HCT116 (cell line): ENCODE data around the gene CRIP3. TPM values are rescaled to one million over a fixed set of nuclear protein-coding genes. Genes with fewer than 3 reads are reported as not detected.

Experiments used
- ATAC-seq: fragments of 200-7000 bp; cut with Tn5 transposase; 2 replicates; pipeline ENCODE4 v1.9.1; 2020; ENCODE audit warnings: mild to moderate bottlenecking, moderate library complexity
- BruUV-seq: library from RNA; stranded (reverse); fragments of 400-500 nt; replicated peaks from 2 replicates; lab custom pipeline; 2021; lab: Mats Ljungman, UMichigan
- CTCF ChIA-PET: fragments of 300-600 bp; sonication (Branson Sonifier 250); formaldehyde crosslinking; loops from one replicate; lab custom pipeline; 2021; ENCODE audit warnings: antibody characterized with exemption; lab: Charles Lee
- POLR2A ChIA-PET: fragments of 300-600, 350-600 bp; sonication (Branson Sonifier 250); formaldehyde crosslinking; loops from one replicate; lab custom pipeline; 2021; ENCODE audit warnings: antibody characterized with exemption; lab: Charles Lee
- RAD21 ChIA-PET, 2 experiments: fragments of 300-600 bp; sonication (Branson Sonifier 250); formaldehyde crosslinking; loops; one replicate each; lab custom pipeline; 2023; ENCODE audit warnings: low total read pairs in 2 of 2; ENCODE audit not compliant: uncharacterized antibody in 2 of 2, unreplicated experiment in 2 of 2, low non-redundant PET in 1 of 2; lab: Charles Lee
- DNase-seq: peaks from one replicate; pipeline ENCODE4 v3.0.0-alpha.2; 2010; ENCODE audit warnings: low read depth, low spot score
- H2AFZ ChIP-seq: fragments of 200-600 bp; shearing (Covaris generic), sonication (generic); 2 replicates; pipeline ENCODE4 v1.6.1; 2017; ENCODE audit warnings: low read depth, mixed run types, mixed read lengths, antibody characterized with exemption, low read length; ENCODE audit not compliant: poor library complexity, severe bottlenecking
- H3K27ac ChIP-seq: 2 replicates; pipeline ENCODE4 v1.5.1; 2012; ENCODE audit warnings: low read depth, low read length
- H3K27me3 ChIP-seq: fragments of 200-600 bp; sonication (generic); 2 replicates; pipeline ENCODE4 v1.6.1; 2016; ENCODE audit warnings: mixed run types, low read length, mixed read lengths; ENCODE audit not compliant: insufficient read depth
- H3K36me3 ChIP-seq, 2 experiments: fragments of 200-500 bp in 1 of 2; fragments of 200-600 bp in 1 of 2; sonication (Bioruptor generic) in 1 of 2; sonication (generic) in 1 of 2; 2 replicates each; pipeline versions ENCODE4 v1.5.1 to v1.6.1; 2014 to 2016; ENCODE audit warnings: low read length in 2 of 2, inconsistent platforms in 1 of 2, mixed read lengths in 1 of 2, mixed run types in 1 of 2; ENCODE audit not compliant: insufficient read depth in 2 of 2, control insufficient read depth in 1 of 2
- H3K4me1 ChIP-seq, 2 experiments: fragments of 200-600 bp in 1 of 2; sonication (generic) in 1 of 2; 2 replicates each; pipeline versions ENCODE4 v1.5.1 to v1.6.1; 2012 to 2017; ENCODE audit warnings: low read length in 2 of 2, inconsistent platforms in 1 of 2, mild to moderate bottlenecking in 1 of 2, mixed read lengths in 1 of 2, mixed run types in 1 of 2, moderate library complexity in 1 of 2; ENCODE audit not compliant: insufficient read depth in 2 of 2, control insufficient read depth in 1 of 2
- H3K4me2 ChIP-seq: fragments of 200-600 bp; sonication (generic); 2 replicates; pipeline ENCODE4 v1.6.1; 2017; ENCODE audit warnings: mixed run types, low read length, mixed read lengths
- H3K4me3 ChIP-seq, 2 experiments: fragments of 200-600 bp in 1 of 2; sonication (generic) in 1 of 2; replicated peaks in 1 of 2; 2 replicates each; pipeline ENCODE4 v1.5.1; 2011 to 2016; ENCODE audit warnings: low read length in 2 of 2, control low read depth in 1 of 2, low read depth in 1 of 2, mild to moderate bottlenecking in 1 of 2, mixed read lengths in 1 of 2, mixed run types in 1 of 2
- H3K79me2 ChIP-seq: fragments of 200-600 bp; sonication (generic); 2 replicates; pipeline ENCODE4 v1.6.1; 2017; ENCODE audit warnings: mild to moderate bottlenecking, mixed run types, low read length, moderate library complexity, mixed read lengths; ENCODE audit not compliant: insufficient read depth
- H3K9ac ChIP-seq: fragments of 200-600 bp; sonication (generic); 2 replicates; pipeline ENCODE4 v1.6.1; 2016; ENCODE audit warnings: low read length, mixed read lengths
- H3K9me2 ChIP-seq: fragments of 200-600 bp; sonication (generic), shearing (Covaris generic); 2 replicates; pipeline ENCODE4 v1.6.1; 2017; ENCODE audit warnings: mixed run types, mild to moderate bottlenecking, moderate library complexity; ENCODE audit not compliant: insufficient read depth
- H3K9me3 ChIP-seq, 2 experiments: fragments of 200-500 bp in 1 of 2; fragments of 200-600 bp in 1 of 2; sonication (Bioruptor generic) in 1 of 2; sonication (generic) in 1 of 2; 2 replicates each; pipeline ENCODE4 v1.6.1; 2014 to 2017; ENCODE audit warnings: low read length in 2 of 2, mixed read lengths in 2 of 2, inconsistent platforms in 1 of 2, low read depth in 1 of 2, mild to moderate bottlenecking in 1 of 2, mixed run types in 1 of 2, moderate library complexity in 1 of 2; ENCODE audit not compliant: control insufficient read depth in 1 of 2, insufficient read depth in 1 of 2
- H4K20me1 ChIP-seq: fragments of 200-600 bp; sonication (generic), shearing (Covaris generic); 2 replicates; pipeline ENCODE4 v1.6.1; 2017; ENCODE audit warnings: mixed run types, mild to moderate bottlenecking, moderate library complexity; ENCODE audit not compliant: insufficient read depth
- ATF3 ChIP-seq: IDR thresholded peaks from 2 replicates; pipeline ENCODE4 v1.6.1; 2012
- ELF1 ChIP-seq: IDR thresholded peaks from 2 replicates; pipeline ENCODE4 v1.6.1; 2012; ENCODE audit warnings: low read depth, borderline replicate concordance
- EZH2phosphoT487 ChIP-seq: fragments of 200-600 bp; IDR thresholded peaks from 2 replicates; pipeline ENCODE4 v1.6.1; 2018; ENCODE audit warnings: antibody characterized with exemption, borderline replicate concordance
- MAX ChIP-seq: IDR thresholded peaks from 2 replicates; pipeline ENCODE4 v1.6.1; 2012
- POLR2AphosphoS5 ChIP-seq: IDR thresholded peaks from 2 replicates; pipeline ENCODE4 v1.6.1; 2011; ENCODE audit warnings: mild to moderate bottlenecking, low read depth, low read length, moderate library complexity
- RAD21 ChIP-seq: IDR thresholded peaks from 2 replicates; pipeline ENCODE4 v1.6.1; 2012; ENCODE audit warnings: low read depth, mild to moderate bottlenecking
- SP1 ChIP-seq: IDR thresholded peaks from 2 replicates; pipeline ENCODE4 v1.6.1; 2012; ENCODE audit warnings: low read depth
- ZBTB33 ChIP-seq: IDR thresholded peaks from 2 replicates; pipeline ENCODE4 v1.6.1; 2011; ENCODE audit warnings: mild to moderate bottlenecking, low read length, moderate library complexity; ENCODE audit not compliant: insufficient replicate concordance; ENCODE audit errors: extremely low read depth
- ZFX ChIP-seq: fragments of 450-650 bp; IDR thresholded peaks from 2 replicates; pipeline ENCODE4 v1.6.1; 2017
- intact Hi-C: fragments of 100-400 bp; cut with micrococcal nuclease; formaldehyde crosslinking; loops from 2 replicates; pipeline ENCODE4 v1.10.0; 2022
- total RNA-seq: library from RNA; stranded (reverse); gene quantifications from one replicate; pipeline ENCODE4 v1.2.1, GENCODE V29; 2021; ENCODE audit not compliant: unreplicated experiment

Gene CRIP3
- total RNA-seq, 1 experiment from 2014 or later: not detected

- TF ChIP-seq ZBTB33 (no peak), RAD21 (no peak), ZFX (no peak)
Measured at GRCh38 chr6:43307451-43308100, 1.1 kb downstream of the CRIP3 start (continued).

GRCh38 chr6:43306086-43306485, 2.5 kb downstream of the CRIP3 start:
- RAD21 ChIA-PET: no interaction called here

More at GRCh38 chr6:43306086-43306485, 2.5 kb downstream of the CRIP3 start:
- H3K9me2 ChIP-seq: no peaks in the 10 kb centered on the region
- no peak overlapping the region for H3K27ac ChIP-seq
- no TSS peak for BruUV-seq
- DNase-seq: no peak
- H4K20me1 ChIP-seq: no peaks in the 10 kb centered on the region
- TF ChIP-seq ATF3 (no peak), SP1 (no peak), MAX (no peak), EZH2phosphoT487 (no peak), ELF1 (no peak), POLR2AphosphoS5 (no peak)
- no peak for ATAC-seq
- H3K4me2 ChIP-seq: no peak overlapping the region
- no peaks in the 10 kb centered on the region for H3K36me3 ChIP-seq
- ChIA-PET CTCF (no interaction called here), POLR2A (no interaction called here)
- H3K27me3 ChIP-seq: no peaks in the 10 kb centered on the region
- intact Hi-C loops: no loop called here
- no peaks in the 10 kb centered on the region for H3K9me3 ChIP-seq
- H3K79me2 ChIP-seq: no peaks in the 10 kb centered on the region
- no peak overlapping the region for H3K4me3 ChIP-seq
- H3K4me1 ChIP-seq: peaks cover 2 to 8% of the 10 kb centered on the region in 2 experiments; a peak in 3 of 4 replicates
- H3K9ac ChIP-seq: no peak overlapping the region
- H2AFZ ChIP-seq: no peak overlapping the region
